Erythroblast (primary cell): ENCODE data around the gene PGLYRP1.

Experiments used
- GATA1 ChIP-seq: IDR thresholded peaks from 2 replicates; pipeline ENCODE4 v1.6.1; 2011; ENCODE audit warnings: low read depth, mild to moderate bottlenecking, control low read depth, low read length, moderate library complexity
- POLR2A ChIP-seq: IDR thresholded peaks from 2 replicates; pipeline ENCODE4 v1.6.1; 2011; ENCODE audit warnings: mild to moderate bottlenecking, low read length

DNA sequence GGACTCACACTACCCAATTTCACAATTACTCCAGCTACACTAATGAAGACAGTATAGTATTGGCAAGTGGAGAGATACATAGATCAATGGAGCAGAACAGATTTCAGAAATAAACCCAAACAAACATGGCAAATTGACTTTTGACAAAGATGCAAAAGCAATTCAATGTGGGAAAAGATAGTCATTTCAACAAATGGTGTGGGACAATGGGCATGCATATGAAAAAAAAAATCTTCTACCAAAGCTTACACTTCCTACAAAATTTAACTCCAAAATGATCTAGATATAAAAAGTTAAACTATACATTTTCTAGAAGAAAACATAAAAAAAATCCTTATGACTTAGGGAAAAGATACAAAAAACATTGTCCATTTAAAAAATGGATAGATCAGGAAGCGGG lies 20.7 kb upstream of the PGLYRP1 start:
- TF ChIP-seq POLR2A (no peak), GATA1 (no peak)
